H1 (cell line): ENCODE data around the gene KCNMA1.

Source experiments
- EP300 ChIP-seq, 2 experiments: IDR thresholded peaks; 1 replicate in 1 of 2; 2 replicates in 1 of 2; pipeline ENCODE4 v1.6.1; 2011 to 2012; ENCODE audit warnings: low read depth in 2 of 2, low read length in 2 of 2, mild to moderate bottlenecking in 2 of 2, borderline replicate concordance in 1 of 2, inconsistent platforms in 1 of 2, moderate library complexity in 1 of 2
- KDM1A ChIP-seq: fragments of 200-600, 300-600 bp; sonication (generic); IDR thresholded peaks from 2 replicates; pipeline ENCODE4 v1.7.1; 2016; ENCODE audit warnings: mild to moderate bottlenecking, low read length, borderline replicate concordance
- POLR2A ChIP-seq, 2 experiments: IDR thresholded peaks; 1 replicate in 1 of 2; 2 replicates in 1 of 2; pipeline ENCODE4 v1.6.1; 2011; ENCODE audit warnings: low read depth in 2 of 2, low read length in 2 of 2, mild to moderate bottlenecking in 2 of 2; ENCODE audit errors: control extremely low read depth in 1 of 2
- RXRA ChIP-seq: IDR thresholded peaks from 2 replicates; pipeline ENCODE4 v1.6.1; 2011; ENCODE audit warnings: low read depth, mild to moderate bottlenecking, low read length, moderate library complexity; ENCODE audit not compliant: insufficient read depth
- TF ChIP-seq, protein P1 (sequence below), 3 experiments: IDR thresholded peaks; 1 replicate in 2 of 3; 2 replicates in 1 of 3; pipeline versions ENCODE4 v1.5.1 to v1.6.1; 2011; ENCODE audit warnings: low read length in 3 of 3, mild to moderate bottlenecking in 3 of 3, inconsistent platforms in 2 of 3, low read depth in 1 of 3, moderate library complexity in 1 of 3; ENCODE audit not compliant: insufficient read depth in 1 of 3; ENCODE audit errors: control extremely low read depth in 1 of 3

- TF ChIP-seq, protein P1, sequence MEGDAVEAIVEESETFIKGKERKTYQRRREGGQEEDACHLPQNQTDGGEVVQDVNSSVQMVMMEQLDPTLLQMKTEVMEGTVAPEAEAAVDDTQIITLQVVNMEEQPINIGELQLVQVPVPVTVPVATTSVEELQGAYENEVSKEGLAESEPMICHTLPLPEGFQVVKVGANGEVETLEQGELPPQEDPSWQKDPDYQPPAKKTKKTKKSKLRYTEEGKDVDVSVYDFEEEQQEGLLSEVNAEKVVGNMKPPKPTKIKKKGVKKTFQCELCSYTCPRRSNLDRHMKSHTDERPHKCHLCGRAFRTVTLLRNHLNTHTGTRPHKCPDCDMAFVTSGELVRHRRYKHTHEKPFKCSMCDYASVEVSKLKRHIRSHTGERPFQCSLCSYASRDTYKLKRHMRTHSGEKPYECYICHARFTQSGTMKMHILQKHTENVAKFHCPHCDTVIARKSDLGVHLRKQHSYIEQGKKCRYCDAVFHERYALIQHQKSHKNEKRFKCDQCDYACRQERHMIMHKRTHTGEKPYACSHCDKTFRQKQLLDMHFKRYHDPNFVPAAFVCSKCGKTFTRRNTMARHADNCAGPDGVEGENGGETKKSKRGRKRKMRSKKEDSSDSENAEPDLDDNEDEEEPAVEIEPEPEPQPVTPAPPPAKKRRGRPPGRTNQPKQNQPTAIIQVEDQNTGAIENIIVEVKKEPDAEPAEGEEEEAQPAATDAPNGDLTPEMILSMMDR (IDR thresholded peaks at IDR 0.05; ENCODE audit: control extremely low read depth in 1 of 3, insufficient read depth in 1 of 3, low read depth in 1 of 3, low read length in 3 of 3), result no peak
- TF ChIP-seq RXRA (no peak), KDM1A (no peak), POLR2A (IDR thresholded peaks at IDR 0.05; ENCODE audit: control extremely low read depth in 1 of 2, low read depth in 2 of 2, low read length in 2 of 2) (no peak), EP300 (IDR thresholded peaks at IDR 0.05; ENCODE audit: borderline replicate concordance in 1 of 2, low read depth in 2 of 2, low read length in 2 of 2) (no peak)
Measured at GRCh38 chr10:77541944-77542343, 95.7 kb downstream of the KCNMA1 start.
